OCI-LY1 (cell line): ENCODE data around the gene KRTAP12-2.

Experiments
- EZH2 ChIP-seq: fragments of 200-600 bp; sonication (generic), shearing (Covaris generic); IDR thresholded peaks from 2 replicates; pipeline ENCODE4 v1.8.0; 2017; ENCODE audit warnings: borderline replicate concordance, mixed run types, mild to moderate bottlenecking, antibody characterized with exemption, low read length, moderate library complexity, mixed read lengths
- TF ChIP-seq, protein P1 (sequence below): fragments of 200-600 bp; sonication (generic), shearing (Covaris generic); IDR thresholded peaks from 2 replicates; pipeline ENCODE4 v1.5.1; 2017; ENCODE audit warnings: mild to moderate bottlenecking, antibody characterized with exemption, low read length, moderate library complexity, mixed read lengths

GRCh38 chr21:44649521-44650100 is 17.1 kb downstream of the KRTAP12-2 start:
- TF ChIP-seq, protein P1, sequence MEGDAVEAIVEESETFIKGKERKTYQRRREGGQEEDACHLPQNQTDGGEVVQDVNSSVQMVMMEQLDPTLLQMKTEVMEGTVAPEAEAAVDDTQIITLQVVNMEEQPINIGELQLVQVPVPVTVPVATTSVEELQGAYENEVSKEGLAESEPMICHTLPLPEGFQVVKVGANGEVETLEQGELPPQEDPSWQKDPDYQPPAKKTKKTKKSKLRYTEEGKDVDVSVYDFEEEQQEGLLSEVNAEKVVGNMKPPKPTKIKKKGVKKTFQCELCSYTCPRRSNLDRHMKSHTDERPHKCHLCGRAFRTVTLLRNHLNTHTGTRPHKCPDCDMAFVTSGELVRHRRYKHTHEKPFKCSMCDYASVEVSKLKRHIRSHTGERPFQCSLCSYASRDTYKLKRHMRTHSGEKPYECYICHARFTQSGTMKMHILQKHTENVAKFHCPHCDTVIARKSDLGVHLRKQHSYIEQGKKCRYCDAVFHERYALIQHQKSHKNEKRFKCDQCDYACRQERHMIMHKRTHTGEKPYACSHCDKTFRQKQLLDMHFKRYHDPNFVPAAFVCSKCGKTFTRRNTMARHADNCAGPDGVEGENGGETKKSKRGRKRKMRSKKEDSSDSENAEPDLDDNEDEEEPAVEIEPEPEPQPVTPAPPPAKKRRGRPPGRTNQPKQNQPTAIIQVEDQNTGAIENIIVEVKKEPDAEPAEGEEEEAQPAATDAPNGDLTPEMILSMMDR, result no peak
- no peak for TF ChIP-seq EZH2
